HepG2 (cell line): ENCODE measurements around the gene ZNF24. TPM values are rescaled to one million over a fixed set of nuclear protein-coding genes. Genes with fewer than 3 reads are reported as not detected.

ENCODE experiments used
- ATAC-seq: fragments of 200-7000 bp; cut with Tn5 transposase; 3 replicates; pipeline ENCODE4 v1.9.1; 2020; ENCODE audit warnings: mild to moderate bottlenecking, moderate library complexity
- BruUV-seq: library from RNA; stranded (reverse); fragments of 400-500 nt; replicated peaks from 2 replicates; lab custom pipeline; 2021; lab: Mats Ljungman, UMichigan
- CTCF ChIA-PET: fragments of 300-600 bp; formaldehyde crosslinking; extraction: SDS; loops from one replicate; lab custom pipeline; 2021; ENCODE audit warnings: low total read pairs, inconsistent platforms, low intra/inter-chr PET ratio; lab: Yijun Ruan, JAX
- POLR2A ChIA-PET: fragments of 350-600 bp; sonication (Branson Sonifier 250); formaldehyde crosslinking; loops from one replicate; lab custom pipeline; 2020; ENCODE audit warnings: antibody characterized with exemption, inconsistent platforms; lab: Yijun Ruan, JAX
- DNase-seq: peaks from one replicate; pipeline ENCODE4 v3.0.0-alpha.2; 2015; ENCODE audit warnings: low spot score
- FAIRE-seq: peaks from 3 replicates; lab custom pipeline; 2011; peaks lifted over from hg19 to GRCh38; lab: Jason Lieb, UNC
- H2AFZ ChIP-seq: one replicate; pipeline ENCODE4 v1.6.1; 2011; ENCODE audit warnings: low read length, inconsistent platforms
- H3K27ac ChIP-seq: fragments of 300-600 bp; 3 replicates; pipeline ENCODE4 v1.8.0; 2011; ENCODE audit warnings: mixed run types, mild to moderate bottlenecking, mixed read lengths, low read length, inconsistent platforms; ENCODE audit not compliant: insufficient read depth; ENCODE audit errors: extremely low read length
- H3K27me3 ChIP-seq, 2 experiments: fragments of 200-600 bp in 1 of 2; 2 replicates in 1 of 2; 3 replicates in 1 of 2; pipeline versions ENCODE4 v1.6.0 to v1.8.0; 2011; ENCODE audit warnings: low read length in 2 of 2, mild to moderate bottlenecking in 2 of 2, moderate library complexity in 2 of 2, inconsistent platforms in 1 of 2; ENCODE audit not compliant: insufficient read depth in 2 of 2, control insufficient read depth in 1 of 2
- H3K36me3 ChIP-seq, 2 experiments: fragments of 200-600 bp in 1 of 2; replicated peaks in 1 of 2; 2 replicates in 1 of 2; 3 replicates in 1 of 2; pipeline versions ENCODE4 v1.5.1 to v1.8.0; 2011; ENCODE audit warnings: low read length in 2 of 2, inconsistent platforms in 1 of 2; ENCODE audit not compliant: insufficient read depth in 2 of 2, control insufficient read depth in 1 of 2
- H3K4me1 ChIP-seq: 2 replicates; pipeline ENCODE4 v1.5.1; 2012; ENCODE audit warnings: low read length, inconsistent platforms; ENCODE audit not compliant: insufficient read depth
- H3K4me2 ChIP-seq: 2 replicates; pipeline ENCODE4 v1.6.0; 2011; ENCODE audit warnings: low read depth, low read length, inconsistent platforms
- H3K4me3 ChIP-seq, 3 experiments: fragments of 200-600 bp in 1 of 3; sonication (generic), shearing (Covaris generic) in 1 of 3; replicated peaks in 1 of 3; 2 replicates each; pipeline ENCODE4 v1.5.1; 2011 to 2016; ENCODE audit warnings: low read length in 3 of 3, inconsistent platforms in 2 of 3, low read depth in 2 of 3, mild to moderate bottlenecking in 2 of 3, control low read depth in 1 of 3, mixed read lengths in 1 of 3; ENCODE audit not compliant: insufficient read depth in 1 of 3
- H3K79me2 ChIP-seq: one replicate; pipeline ENCODE4 v1.6.1; 2011; ENCODE audit warnings: low read length, inconsistent platforms; ENCODE audit not compliant: insufficient read depth
- H3K9ac ChIP-seq: 2 replicates; pipeline ENCODE4 v1.6.0; 2011; ENCODE audit warnings: mild to moderate bottlenecking, low read depth, low read length, inconsistent platforms; ENCODE audit not compliant: insufficient read depth
- H3K9me3 ChIP-seq: 2 replicates; pipeline ENCODE4 v1.5.1; 2012; ENCODE audit warnings: mild to moderate bottlenecking, low read length
- H4K20me1 ChIP-seq: 2 replicates; pipeline ENCODE4 v1.6.0; 2011; ENCODE audit warnings: inconsistent platforms, mild to moderate bottlenecking, low read length, moderate library complexity; ENCODE audit not compliant: insufficient read depth
- EED ChIP-seq: sonication (generic); formaldehyde crosslinking; IDR thresholded peaks from 2 replicates; pipeline ENCODE4 v1.5.0; 2020; ENCODE audit warnings: mild to moderate bottlenecking, missing genetic modification reagents
- ELF3 ChIP-seq: IDR thresholded peaks from 2 replicates; pipeline ENCODE4 v1.6.1; 2016; ENCODE audit warnings: missing genetic modification reagents, missing compliant biosample characterization
- MED8 ChIP-seq: sonication (generic); formaldehyde crosslinking; IDR thresholded peaks from 2 replicates; pipeline ENCODE4 v1.8.1; 2023; ENCODE audit warnings: mild to moderate bottlenecking, missing genetic modification reagents; ENCODE audit not compliant: insufficient replicate concordance
- MXD1 ChIP-seq: sonication (generic); formaldehyde crosslinking; IDR thresholded peaks from 2 replicates; pipeline ENCODE4 v1.4.0; 2020; ENCODE audit warnings: mild to moderate bottlenecking, missing genetic modification reagents
- PHF21A ChIP-seq: sonication (generic); formaldehyde crosslinking; IDR thresholded peaks from 2 replicates; pipeline ENCODE4 v1.5.0; 2020; ENCODE audit warnings: mild to moderate bottlenecking, missing genetic modification reagents
- SP2 ChIP-seq: sonication (generic); formaldehyde crosslinking; IDR thresholded peaks from 2 replicates; pipeline ENCODE4 v1.5.1; 2020; ENCODE audit warnings: mild to moderate bottlenecking, missing genetic modification reagents
- STAG1 ChIP-seq: sonication (generic); formaldehyde crosslinking; IDR thresholded peaks from 2 replicates; pipeline ENCODE4 v1.4.0; 2020; ENCODE audit warnings: missing genetic modification reagents
- TBX2 ChIP-seq: sonication (generic); formaldehyde crosslinking; IDR thresholded peaks from 2 replicates; pipeline ENCODE4 v1.5.0; 2020; ENCODE audit warnings: missing genetic modification reagents, mild to moderate bottlenecking, borderline replicate concordance
- ZBTB7A ChIP-seq: sonication (generic); formaldehyde crosslinking; IDR thresholded peaks from 2 replicates; pipeline ENCODE4 v1.8.0; 2022; ENCODE audit warnings: mild to moderate bottlenecking, missing genetic modification reagents
- ZFY ChIP-seq: sonication (generic); formaldehyde crosslinking; IDR thresholded peaks from 2 replicates; pipeline ENCODE4 v1.4.0; 2020; ENCODE audit warnings: missing genetic modification reagents
- ZNF136 ChIP-seq: sonication (generic); formaldehyde crosslinking; IDR thresholded peaks from 2 replicates; pipeline ENCODE4 v1.8.1; 2022; ENCODE audit warnings: low read depth, mild to moderate bottlenecking, moderate library complexity, missing genetic modification reagents
- ZNF550 ChIP-seq: sonication (generic); formaldehyde crosslinking; IDR thresholded peaks from 2 replicates; pipeline ENCODE4 v1.4.0; 2020; ENCODE audit warnings: mild to moderate bottlenecking, missing genetic modification reagents, borderline replicate concordance
- ZSCAN20 ChIP-seq: sonication (generic); formaldehyde crosslinking; IDR thresholded peaks from 2 replicates; pipeline ENCODE4 v1.4.0; 2020; ENCODE audit warnings: missing genetic modification reagents, mild to moderate bottlenecking, borderline replicate concordance
- ZSCAN21 ChIP-seq: sonication (generic); formaldehyde crosslinking; IDR thresholded peaks from 2 replicates; pipeline ENCODE4 v1.8.0; 2022; ENCODE audit warnings: mild to moderate bottlenecking, missing genetic modification reagents, moderate library complexity, borderline replicate concordance
- WGBS: methylation state at CpG from one replicate; pipeline ENCODE4 v1.1.6; 2017; ENCODE audit warnings: low lambda C conversion rate; 5-methylcytosine and 5-hydroxymethylcytosine counted together
- in situ Hi-C: cut with HindIII; loops from 2 replicates; pipeline ENCODE4 v1.10.0; 2017; ENCODE audit warnings: low pct_unique_long_range_greater_than_20kb; ENCODE audit not compliant: extremely low pct_ligation_motif_present
- intact Hi-C: fragments of 100-400 bp; cut with micrococcal nuclease; formaldehyde crosslinking; loops from one replicate; pipeline ENCODE4 v1.10.0; 2022; ENCODE audit not compliant: unreplicated experiment
- polyA plus RNA-seq, 8 experiments: library from polyadenylated mRNA; depleted of rRNA in 3 of 8; stranded (reverse) in 7 of 8; unstranded in 1 of 8; fragments of >200 nt; fragmentation: Illumina TruSeq in 4 of 8; extraction: Trizol in 4 of 8; gene quantifications; 2 replicates each; pipeline versions ENCODE4 v1.2.1 to v1.2.3, GENCODE V29; 2011 to 2016; ENCODE audit warnings: low read depth in 4 of 8, missing spikeins in 1 of 8, mixed read lengths in 1 of 8; ENCODE audit not compliant: insufficient read depth in 1 of 8
- total RNA-seq, 5 experiments: library from RNA; depleted of rRNA; stranded (reverse); fragments of >200 nt; fragmentation: Illumina TruSeq; extraction: Trizol; gene quantifications; 2 replicates each; pipeline ENCODE4 v1.2.3, GENCODE V29; 2016; ENCODE audit warnings: low read depth in 1 of 5

ZNF24 gene
- total and polyA plus RNA-seq, 2 of the 13 experiments (the other 11 are each of a cell fraction or from before 2014, with no cell fraction given) = 19.5 to 41.1 TPM

GRCh38 chr18:35390951-35391700 is 46.9 kb upstream of the ZNF24 start:
- H3K4me3 ChIP-seq = no peak overlapping the region
- DNase-seq (no peak), ATAC-seq (no peak), FAIRE-seq (no peak)
- H3K9ac ChIP-seq = no peak overlapping the region
- ChIA-PET POLR2A (no interaction called here), CTCF (no interaction called here)
- intact Hi-C loops = no loop called here
- no peaks in the 10 kb centered on the region for H3K36me3 ChIP-seq
- in situ Hi-C loops = loop anchor here (25.0 kb wide), 1 partner anchor 571 kb away; the partner anchor contains the start of gene RMP24
- H4K20me1 ChIP-seq = no peaks in the 10 kb centered on the region
- no peak overlapping the region for H2AFZ ChIP-seq
- peaks cover 7% of the 10 kb centered on the region for H3K4me1 ChIP-seq
- no peaks in the 10 kb centered on the region for H3K9me3 ChIP-seq
- TF ChIP-seq EED (CRISPR knock-in tag) (no peak), ZNF550 (no peak), ZSCAN20 (no peak), SP2 (CRISPR knock-in tag) (no peak), ZBTB7A (no peak), PHF21A (CRISPR knock-in tag) (no peak), ZSCAN21 (CRISPR knock-in tag) (no peak), ELF3 (CRISPR knock-in tag) (no peak), MED8 (CRISPR knock-in tag) (no peak), MXD1 (CRISPR knock-in tag) (no peak), TBX2 (CRISPR knock-in tag) (no peak), ZFY (no peak), STAG1 (CRISPR knock-in tag) (no peak), ZNF136 (CRISPR knock-in tag) (no peak)
- no peak overlapping the region for H3K27ac ChIP-seq
- no peaks in the 10 kb centered on the region for H3K79me2 ChIP-seq
- H3K27me3 ChIP-seq = no peaks in the 10 kb centered on the region
- BruUV-seq = no TSS peak
- no peak overlapping the region for H3K4me2 ChIP-seq
- 12% methylated on average over 3 of the region's 3 CpGs for WGBS
